ENCODE results near the gene PTPRH. TPM values are rescaled to one million over a fixed set of nuclear protein-coding genes. Genes with fewer than 3 reads are reported as not detected.

The PTPRH gene
- total and polyA plus RNA-seq, 2 donors (not counting 1 experiment from before 2014, with no cell fraction given) = not detected

- TF ChIP-seq EZH2 (IDR thresholded peaks at IDR 0.05; ENCODE audit: borderline replicate concordance, insufficient read depth, low read depth, low read length, poor library complexity, severe bottlenecking) (no peak), CTCF (IDR thresholded peaks at IDR 0.05) (no peak)
- no peak overlapping the region for H3K4me3 Mint-ChIP-seq
- ATAC-seq (ENCODE audit: low read depth) (no peak), DNase-seq (no peak)
- H3K79me2 ChIP-seq (ENCODE audit: control insufficient read depth, insufficient read depth, low read length) = no peaks in the 10 kb centered on the region
- no peaks in the 10 kb centered on the region for H3K27me3 Mint-ChIP-seq
- no peak overlapping the region for H3K4me2 ChIP-seq (replicated peaks; ENCODE audit: low read depth, low read length, poor library complexity, severe bottlenecking)
- H3K9ac ChIP-seq (ENCODE audit: low read length) = no peak overlapping the region
- no peaks in the 10 kb centered on the region for H3K9me3 ChIP-seq (ENCODE audit: control extremely low read depth in 1 of 3, control insufficient read depth in 2 of 3, insufficient read depth in 1 of 3, low read length in 2 of 3)
- no peak overlapping the region for H2AFZ ChIP-seq (ENCODE audit: insufficient read depth, low read depth, low read length, poor library complexity, severe bottlenecking)
- H3K36me3 ChIP-seq (replicated peaks in 1 of 2; ENCODE audit: control extremely low read depth in 1 of 2, control insufficient read depth in 1 of 2, extremely low read depth in 1 of 2, insufficient read depth in 2 of 2, low read length in 1 of 2) = peaks cover 0 to 56% of the 10 kb centered on the region in 2 experiments
- 90% methylated on average over 18 of the region's 18 CpGs for WGBS (ENCODE audit: insufficient coverage)
- ChIA-PET POLR2A (no interaction called here), CTCF (no interaction called here)
- peaks cover 3% of the 10 kb centered on the region for H3K4me1 Mint-ChIP-seq
- no peak overlapping the region for H3K4me3 ChIP-seq (ENCODE audit: control extremely low read depth in 1 of 5, extremely low read depth in 1 of 5, insufficient read depth in 1 of 5, low read depth in 2 of 5, low read length in 4 of 5)
- H3K27me3 ChIP-seq (replicated peaks in 1 of 4; ENCODE audit: control extremely low read depth in 1 of 4, control insufficient read depth in 3 of 4, insufficient read depth in 4 of 4, low read length in 3 of 4) = no peaks in the 10 kb centered on the region
- H4K20me1 ChIP-seq (ENCODE audit: control insufficient read depth, insufficient read depth, low read length, poor library complexity, severe bottlenecking) = peaks cover 57% of the 10 kb centered on the region
- no peaks in the 10 kb centered on the region for H3K4me1 ChIP-seq (ENCODE audit: control insufficient read depth in 2 of 2, insufficient read depth in 2 of 2, low read length in 2 of 2)
- H3K27ac ChIP-seq (ENCODE audit: low read length in 2 of 2) = no peak overlapping the region
- no peak overlapping the region for H3K27ac Mint-ChIP-seq
- H3K9me3 Mint-ChIP-seq (ENCODE audit: insufficient read depth) = no peaks in the 10 kb centered on the region
- intact Hi-C loops (cut with micrococcal nuclease) = no loop called here
These were observed 17.5 kb upstream of the PTPRH start for GRCh38 chr19:55226788-55227187.

- Histone ChIP-seq H3K4me3 (ENCODE audit: control extremely low read depth in 1 of 5, extremely low read depth in 1 of 5, insufficient read depth in 1 of 5, low read depth in 2 of 5, low read length in 4 of 5) (no peak overlapping the region), H3K9me3 (ENCODE audit: control extremely low read depth in 1 of 3, control insufficient read depth in 2 of 3, insufficient read depth in 1 of 3, low read length in 2 of 3) (no peaks in the 10 kb centered on the region), H3K9ac (ENCODE audit: low read length) (no peak overlapping the region), H3K79me2 (ENCODE audit: control insufficient read depth, insufficient read depth, low read length) (no peaks in the 10 kb centered on the region), H3K27ac (ENCODE audit: low read length in 2 of 2) (no peak overlapping the region), H3K4me1 (ENCODE audit: control insufficient read depth in 2 of 2, insufficient read depth in 2 of 2, low read length in 2 of 2) (no peaks in the 10 kb centered on the region), H3K4me2 (replicated peaks; ENCODE audit: low read depth, low read length, poor library complexity, severe bottlenecking) (no peak overlapping the region), H3K36me3 (replicated peaks in 1 of 2; ENCODE audit: control extremely low read depth in 1 of 2, control insufficient read depth in 1 of 2, extremely low read depth in 1 of 2, insufficient read depth in 2 of 2, low read length in 1 of 2) (peaks cover 0 to 51% of the 10 kb centered on the region in 2 experiments), H2AFZ (ENCODE audit: insufficient read depth, low read depth, low read length, poor library complexity, severe bottlenecking) (no peak overlapping the region), H4K20me1 (ENCODE audit: control insufficient read depth, insufficient read depth, low read length, poor library complexity, severe bottlenecking) (peaks cover 51% of the 10 kb centered on the region), H3K27me3 (replicated peaks in 1 of 4; ENCODE audit: control extremely low read depth in 1 of 4, control insufficient read depth in 3 of 4, insufficient read depth in 4 of 4, low read length in 3 of 4) (no peaks in the 10 kb centered on the region)
- TF ChIP-seq CTCF (IDR thresholded peaks at IDR 0.05) = no peak
- TF ChIP-seq EZH2 (IDR thresholded peaks at IDR 0.05; ENCODE audit: borderline replicate concordance, insufficient read depth, low read depth, low read length, poor library complexity, severe bottlenecking) = no peak
- WGBS (ENCODE audit: insufficient coverage) = 88% methylated on average over 9 of the region's 9 CpGs
- ATAC-seq (ENCODE audit: low read depth) (no peak), DNase-seq (no peak)
- intact Hi-C loops (cut with micrococcal nuclease) = no loop called here
- no peak overlapping the region for H3K27ac Mint-ChIP-seq
- ChIA-PET CTCF (no interaction called here), POLR2A (no interaction called here)
- H3K4me3 Mint-ChIP-seq = no peak overlapping the region
- H3K4me1 Mint-ChIP-seq = peaks cover 3% of the 10 kb centered on the region
- H3K27me3 Mint-ChIP-seq = no peaks in the 10 kb centered on the region
- H3K9me3 Mint-ChIP-seq (ENCODE audit: insufficient read depth) = no peaks in the 10 kb centered on the region
These were observed 17.0 kb upstream of the PTPRH start for GRCh38 chr19:55226273-55226672.

All from B cell (primary cell).